Tibial nerve (tissue), 4 donors: ENCODE results near the gene RGS7. TPM values are rescaled to one million over a fixed set of nuclear protein-coding genes. Genes with fewer than 3 reads are reported as not detected.
"Not testable (repeated sequence)": the region's sequence is repeated elsewhere in the genome, so short reads cannot be mapped to it uniquely, and the experiment has no call there.

Experiments
- DNase-seq, 2 donors: peaks; one replicate each; pipeline ENCODE4 v3.0.0-alpha.2; 2019; ENCODE audit warnings: low spot score in 2 of 2
- H3K27ac ChIP-seq, 4 donors: fragments of 200-600 bp; sonication (generic) in 3 of 4; one replicate each; pipeline ENCODE4 v1.5.1; 2017 to 2019; ENCODE audit warnings: mild to moderate bottlenecking in 1 of 4
- H3K27me3 ChIP-seq, 2 donors: fragments of 200-600 bp; sonication (generic) in 1 of 2; one replicate each; pipeline versions ENCODE4 v1.5.1 to v1.6.0; 2017 to 2019
- H3K36me3 ChIP-seq, 3 donors: fragments of 200-600 bp; sonication (generic); one replicate each; pipeline ENCODE4 v1.5.1; 2018 to 2019
- H3K4me1 ChIP-seq, 4 donors: fragments of 200-600 bp; sonication (generic) in 3 of 4; one replicate each; pipeline ENCODE4 v1.5.1; 2017 to 2019
- H3K4me3 ChIP-seq, 4 donors: fragments of 200-600 bp; sonication (generic) in 3 of 4; one replicate each; pipeline ENCODE4 v1.5.1; 2017 to 2019; ENCODE audit warnings: mild to moderate bottlenecking in 1 of 4, moderate library complexity in 1 of 4
- H3K9me3 ChIP-seq, 4 donors: fragments of 200-600 bp; sonication (generic) in 3 of 4; one replicate each; pipeline ENCODE4 v1.5.1; 2017 to 2019
- EP300 ChIP-seq, 2 donors: sonication (generic); formaldehyde crosslinking; IDR thresholded peaks; one replicate each; pipeline ENCODE4 v1.6.1; 2017; ENCODE audit warnings: antibody characterized with exemption in 2 of 2, mild to moderate bottlenecking in 1 of 2
- POLR2A ChIP-seq, 2 donors: fragments of 450-650 bp; IDR thresholded peaks; one replicate each; pipeline ENCODE4 v1.6.1; 2017; ENCODE audit warnings: antibody characterized with exemption in 2 of 2, mild to moderate bottlenecking in 2 of 2, moderate library complexity in 2 of 2
- WGBS, 2 donors: methylation state at CpG; one replicate each; pipeline ENCODE4 v1.1.5; 2018; 5-methylcytosine and 5-hydroxymethylcytosine counted together
- total RNA-seq, 4 donors: library from RNA; depleted of rRNA; stranded (reverse); fragments of >200 nt; gene quantifications; one replicate each; pipeline ENCODE4 v1.1.0, GENCODE V29; 2016
- TF ChIP-seq, protein P1 (sequence below), 5 experiments: fragments of 200-600 bp in 3 of 5; fragments of 450-650 bp in 2 of 5; sonication (generic) in 3 of 5; IDR thresholded peaks; one replicate each; pipeline ENCODE4 v1.5.1; 2016 to 2019; ENCODE audit warnings: antibody characterized with exemption in 5 of 5, mild to moderate bottlenecking in 3 of 5, moderate library complexity in 2 of 5

The RGS7 gene
- total RNA-seq, 4 donors from 2014 or later: 0.39 to 1.5 (median 1.0) TPM; not detected in 1

DNA sequence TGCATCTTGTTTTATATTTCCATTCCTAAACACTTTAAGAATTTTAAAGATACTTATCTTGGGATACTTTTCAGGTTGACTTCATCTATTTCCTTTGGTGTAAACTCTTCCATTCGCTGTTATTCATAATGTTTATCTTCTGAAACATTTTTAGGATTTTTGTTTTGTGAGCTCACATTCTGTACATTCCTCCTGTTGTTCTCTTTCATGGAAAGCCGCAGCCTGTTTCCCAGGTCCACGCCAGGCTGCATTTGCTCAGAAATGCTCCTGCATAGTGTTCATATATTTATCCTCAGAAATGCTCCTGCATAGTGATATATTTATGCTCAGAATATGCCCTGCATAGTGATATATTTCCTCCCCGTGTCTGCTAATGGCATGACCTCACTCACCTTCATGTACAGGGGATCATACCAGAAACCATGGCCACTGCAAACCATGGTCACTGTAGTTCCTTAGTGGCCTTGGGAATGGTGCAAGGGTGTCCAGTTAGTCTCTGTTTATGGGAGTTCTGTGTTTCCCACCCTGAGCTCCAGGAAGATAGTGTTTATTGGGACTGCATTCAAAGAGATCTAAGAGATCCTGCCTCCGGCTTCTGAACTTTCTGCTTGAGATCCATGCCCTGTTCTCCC, 591.2 kb downstream of the RGS7 start:
- no peaks in the 10 kb centered on the region for H3K27me3 ChIP-seq
- no peak for DNase-seq
- WGBS, 2 donors: 39 to 47% methylated on average over 5 of the region's 5 CpGs
- no peak for TF ChIP-seq EP300 (IDR thresholded peaks at IDR 0.05)
- no peak for TF ChIP-seq POLR2A (IDR thresholded peaks at IDR 0.05)
- TF ChIP-seq, protein P1, sequence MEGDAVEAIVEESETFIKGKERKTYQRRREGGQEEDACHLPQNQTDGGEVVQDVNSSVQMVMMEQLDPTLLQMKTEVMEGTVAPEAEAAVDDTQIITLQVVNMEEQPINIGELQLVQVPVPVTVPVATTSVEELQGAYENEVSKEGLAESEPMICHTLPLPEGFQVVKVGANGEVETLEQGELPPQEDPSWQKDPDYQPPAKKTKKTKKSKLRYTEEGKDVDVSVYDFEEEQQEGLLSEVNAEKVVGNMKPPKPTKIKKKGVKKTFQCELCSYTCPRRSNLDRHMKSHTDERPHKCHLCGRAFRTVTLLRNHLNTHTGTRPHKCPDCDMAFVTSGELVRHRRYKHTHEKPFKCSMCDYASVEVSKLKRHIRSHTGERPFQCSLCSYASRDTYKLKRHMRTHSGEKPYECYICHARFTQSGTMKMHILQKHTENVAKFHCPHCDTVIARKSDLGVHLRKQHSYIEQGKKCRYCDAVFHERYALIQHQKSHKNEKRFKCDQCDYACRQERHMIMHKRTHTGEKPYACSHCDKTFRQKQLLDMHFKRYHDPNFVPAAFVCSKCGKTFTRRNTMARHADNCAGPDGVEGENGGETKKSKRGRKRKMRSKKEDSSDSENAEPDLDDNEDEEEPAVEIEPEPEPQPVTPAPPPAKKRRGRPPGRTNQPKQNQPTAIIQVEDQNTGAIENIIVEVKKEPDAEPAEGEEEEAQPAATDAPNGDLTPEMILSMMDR (IDR thresholded peaks at IDR 0.05): no peak
- H3K4me3 ChIP-seq: no peak overlapping the region
- no peaks in the 10 kb centered on the region for H3K9me3 ChIP-seq
- no peaks in the 10 kb centered on the region for H3K4me1 ChIP-seq
- no peaks in the 10 kb centered on the region for H3K36me3 ChIP-seq
- no peak overlapping the region for H3K27ac ChIP-seq

DNA sequence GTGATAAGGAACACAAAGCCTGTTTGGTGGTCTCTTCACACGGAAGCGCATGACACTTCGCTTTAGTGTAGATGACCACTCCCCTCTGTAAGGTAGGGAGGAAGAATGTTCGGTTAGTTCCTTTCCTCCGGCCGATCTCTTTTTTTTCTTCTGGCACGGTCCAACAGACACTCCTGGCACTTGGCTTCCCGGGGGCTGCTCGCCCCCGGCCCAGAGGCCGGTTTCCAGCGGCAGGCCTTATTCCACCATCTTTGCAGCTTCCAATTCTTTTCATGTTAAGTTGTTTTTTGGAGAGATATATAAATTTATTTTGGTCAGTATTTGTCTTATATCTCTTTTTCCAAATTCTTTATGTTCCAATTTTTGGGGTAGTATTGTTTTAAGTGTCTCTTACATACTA, 593.2 kb downstream of the RGS7 start:
- WGBS, 2 donors: 90 to 96% methylated on average over 12 of the region's 12 CpGs
- TF ChIP-seq POLR2A (IDR thresholded peaks at IDR 0.05): no peak
- TF ChIP-seq, protein P1 (IDR thresholded peaks at IDR 0.05): no peak
- TF ChIP-seq EP300 (IDR thresholded peaks at IDR 0.05): no peak
- Histone ChIP-seq H3K4me3 (no peak overlapping the region), H3K27me3 (peaks cover 0 to 2% of the 10 kb centered on the region in 2 donors), H3K36me3 (no peaks in the 10 kb centered on the region), H3K4me1 (no peaks in the 10 kb centered on the region), H3K27ac (no peak overlapping the region), H3K9me3 (no peaks in the 10 kb centered on the region)
- no peak for DNase-seq

DNA sequence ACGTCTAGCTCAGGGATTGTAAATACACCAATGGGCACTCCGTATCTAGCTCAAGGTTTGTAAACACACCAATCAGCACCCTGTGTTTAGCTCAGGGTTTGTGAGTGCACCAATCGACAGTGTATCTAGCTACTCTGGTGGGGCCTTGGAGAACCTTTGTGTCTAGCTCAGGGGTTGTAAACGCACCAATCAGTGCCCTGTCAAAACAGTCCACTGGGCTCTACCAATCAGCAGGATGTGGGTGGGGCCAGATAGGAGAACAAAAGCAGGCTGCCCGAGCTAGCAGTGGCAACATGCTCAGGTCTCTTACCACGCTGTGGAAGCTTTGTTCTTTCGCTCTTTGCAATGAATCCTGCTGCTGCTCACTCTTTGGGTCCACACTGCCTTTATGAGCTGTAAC, 593.9 kb downstream of the RGS7 start:
- not testable (repeated sequence) for DNase-seq, H3K4me1 ChIP-seq, H3K27me3 ChIP-seq, H3K36me3 ChIP-seq, H3K4me3 ChIP-seq, H3K27ac ChIP-seq, H3K9me3 ChIP-seq
- WGBS, 2 donors: 88 to 90% methylated on average over 7 of the region's 7 CpGs

DNA sequence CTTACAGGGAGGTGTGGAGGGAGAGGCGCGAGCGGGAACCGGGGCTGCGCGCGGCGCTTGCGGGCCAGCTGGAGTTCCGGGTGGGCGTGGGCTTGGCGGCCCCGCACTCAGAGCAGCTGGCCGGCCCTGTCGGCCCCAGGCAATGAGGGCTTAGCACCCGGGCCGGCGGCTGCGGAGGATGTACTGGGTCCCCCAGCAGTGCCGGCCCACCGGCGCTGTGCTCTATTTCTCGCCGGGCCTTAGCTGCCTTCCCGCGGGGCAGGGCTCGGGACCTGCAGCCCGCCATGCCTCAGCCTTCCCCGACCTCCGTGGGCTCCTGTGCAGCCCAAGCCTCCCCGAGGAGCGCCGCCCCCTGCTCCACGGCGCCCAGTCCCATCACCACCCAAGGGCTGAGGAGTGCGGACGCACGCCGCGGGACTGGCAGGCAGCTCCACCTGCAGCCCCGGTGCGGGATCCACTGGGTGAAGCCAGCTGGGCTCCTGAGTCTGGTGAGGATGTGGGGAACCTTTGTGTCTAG, 594.5 kb downstream of the RGS7 start:
- WGBS, 2 donors: 97 to 98% methylated on average over 26 to 32 of the region's 42 CpGs
- DNase-seq, H3K9me3 ChIP-seq, H3K27ac ChIP-seq, H3K36me3 ChIP-seq, H3K4me1 ChIP-seq, H3K27me3 ChIP-seq, H3K4me3 ChIP-seq: not testable (repeated sequence)

DNA sequence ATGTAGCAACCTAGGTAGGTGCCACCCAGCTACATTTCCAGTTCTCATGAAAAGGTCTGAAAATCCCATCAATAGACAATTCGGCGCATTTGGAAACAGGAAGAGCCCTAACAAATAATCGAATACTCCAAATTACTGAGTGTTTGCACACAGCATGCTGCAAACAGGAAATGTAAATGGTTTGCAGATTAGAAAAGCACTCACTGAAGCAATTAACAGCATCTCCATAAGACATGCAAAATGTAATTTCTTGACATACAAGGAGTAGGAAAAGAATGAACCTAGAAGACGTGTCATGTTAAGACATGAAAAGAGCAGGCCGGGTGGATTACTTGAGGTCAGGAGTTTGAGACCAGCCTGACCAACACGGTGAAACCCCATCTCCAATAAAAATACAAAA, 598.2 kb downstream of the RGS7 start:
- not testable (repeated sequence) for H3K27ac ChIP-seq, H3K9me3 ChIP-seq, H3K36me3 ChIP-seq, H3K27me3 ChIP-seq, H3K4me1 ChIP-seq, DNase-seq, H3K4me3 ChIP-seq
- 83% methylated on average over 6 of the region's 6 CpGs for WGBS, 2 donors

DNA sequence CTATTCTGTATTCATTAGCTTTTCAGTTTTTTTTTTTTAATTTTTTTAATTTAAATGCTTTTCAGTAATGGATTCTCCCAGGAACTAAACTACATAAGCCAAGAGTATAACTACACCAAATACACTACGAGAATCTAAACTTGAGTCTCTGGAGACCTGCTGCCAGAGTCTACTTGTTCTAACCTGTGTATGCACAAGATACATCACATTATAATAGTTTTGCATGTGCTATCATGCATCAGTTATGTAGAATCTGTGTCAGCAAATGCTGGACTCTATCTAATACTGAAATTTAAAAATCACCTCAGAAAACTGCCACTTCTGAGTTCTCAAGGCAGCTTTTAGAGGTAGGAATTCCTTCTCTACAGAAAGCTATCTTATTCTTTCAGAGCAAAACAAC, 598.7 kb downstream of the RGS7 start:
- 71 to 79% methylated on average over 1 of the region's 1 CpG for whole genome bisulfite sequencing, 2 donors
- DNase-seq: no peak
- H3K27ac ChIP-seq: no peak overlapping the region

More for the DNA sequence above, 598.7 kb downstream of the RGS7 start:
- Histone ChIP-seq H3K27me3 (peaks cover 0 to 2% of the 10 kb centered on the region in 2 donors), H3K36me3 (no peaks in the 10 kb centered on the region), H3K9me3 (no peaks in the 10 kb centered on the region), H3K4me3 (no peak overlapping the region), H3K4me1 (no peaks in the 10 kb centered on the region)
- TF ChIP-seq EP300 (IDR thresholded peaks at IDR 0.05) (no peak), POLR2A (IDR thresholded peaks at IDR 0.05) (no peak)
- TF ChIP-seq, protein P1 (IDR thresholded peaks at IDR 0.05): no peak
